ENCODE measurements around the gene TRMT112. TPM values are rescaled to one million over a fixed set of nuclear protein-coding genes. Genes with fewer than 3 reads are reported as not detected.

TRMT112 gene
- total RNA-seq, 1 donor from 2014 or later, result 93.1 TPM

DNA sequence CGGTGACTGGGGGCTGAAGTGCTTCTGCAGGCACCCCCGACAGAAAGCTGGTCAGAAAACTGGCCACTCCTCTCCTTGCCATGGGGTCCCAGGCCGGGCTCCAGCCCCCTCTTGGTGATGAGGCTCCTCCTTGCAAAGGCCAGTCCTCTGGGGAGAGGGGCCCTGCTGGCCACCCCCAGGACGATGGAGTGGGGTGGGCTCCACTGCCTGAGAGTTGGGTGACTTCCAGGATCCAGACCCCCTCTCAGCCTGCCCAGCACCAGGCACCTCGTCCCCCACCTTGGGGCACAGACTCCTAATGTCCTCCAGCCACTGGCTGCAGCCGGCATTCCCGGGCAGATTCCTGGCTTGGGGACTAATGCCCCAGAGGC is 41.2 kb upstream of the TRMT112 start:
- DNase-seq, result no peak
- peaks cover 6% of the 10 kb centered on the region for H3K4me1 Mint-ChIP-seq (ENCODE audit: low read depth, unreplicated experiment)
- peaks cover 2% of the 10 kb centered on the region for H3K9me3 Mint-ChIP-seq (ENCODE audit: unreplicated experiment)
- H3K4me3 Mint-ChIP-seq (ENCODE audit: unreplicated experiment), result no peak overlapping the region
- TF ChIP-seq, protein P1, sequence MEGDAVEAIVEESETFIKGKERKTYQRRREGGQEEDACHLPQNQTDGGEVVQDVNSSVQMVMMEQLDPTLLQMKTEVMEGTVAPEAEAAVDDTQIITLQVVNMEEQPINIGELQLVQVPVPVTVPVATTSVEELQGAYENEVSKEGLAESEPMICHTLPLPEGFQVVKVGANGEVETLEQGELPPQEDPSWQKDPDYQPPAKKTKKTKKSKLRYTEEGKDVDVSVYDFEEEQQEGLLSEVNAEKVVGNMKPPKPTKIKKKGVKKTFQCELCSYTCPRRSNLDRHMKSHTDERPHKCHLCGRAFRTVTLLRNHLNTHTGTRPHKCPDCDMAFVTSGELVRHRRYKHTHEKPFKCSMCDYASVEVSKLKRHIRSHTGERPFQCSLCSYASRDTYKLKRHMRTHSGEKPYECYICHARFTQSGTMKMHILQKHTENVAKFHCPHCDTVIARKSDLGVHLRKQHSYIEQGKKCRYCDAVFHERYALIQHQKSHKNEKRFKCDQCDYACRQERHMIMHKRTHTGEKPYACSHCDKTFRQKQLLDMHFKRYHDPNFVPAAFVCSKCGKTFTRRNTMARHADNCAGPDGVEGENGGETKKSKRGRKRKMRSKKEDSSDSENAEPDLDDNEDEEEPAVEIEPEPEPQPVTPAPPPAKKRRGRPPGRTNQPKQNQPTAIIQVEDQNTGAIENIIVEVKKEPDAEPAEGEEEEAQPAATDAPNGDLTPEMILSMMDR (IDR thresholded peaks at IDR 0.05; ENCODE audit: partially characterized antibody, unreplicated experiment), result no peak
- no peak overlapping the region for H3K27ac Mint-ChIP-seq (ENCODE audit: unreplicated experiment)
- no peaks in the 10 kb centered on the region for H3K36me3 Mint-ChIP-seq (ENCODE audit: unreplicated experiment)
- peaks cover 11% of the 10 kb centered on the region for H3K27me3 Mint-ChIP-seq (ENCODE audit: unreplicated experiment)

DNA sequence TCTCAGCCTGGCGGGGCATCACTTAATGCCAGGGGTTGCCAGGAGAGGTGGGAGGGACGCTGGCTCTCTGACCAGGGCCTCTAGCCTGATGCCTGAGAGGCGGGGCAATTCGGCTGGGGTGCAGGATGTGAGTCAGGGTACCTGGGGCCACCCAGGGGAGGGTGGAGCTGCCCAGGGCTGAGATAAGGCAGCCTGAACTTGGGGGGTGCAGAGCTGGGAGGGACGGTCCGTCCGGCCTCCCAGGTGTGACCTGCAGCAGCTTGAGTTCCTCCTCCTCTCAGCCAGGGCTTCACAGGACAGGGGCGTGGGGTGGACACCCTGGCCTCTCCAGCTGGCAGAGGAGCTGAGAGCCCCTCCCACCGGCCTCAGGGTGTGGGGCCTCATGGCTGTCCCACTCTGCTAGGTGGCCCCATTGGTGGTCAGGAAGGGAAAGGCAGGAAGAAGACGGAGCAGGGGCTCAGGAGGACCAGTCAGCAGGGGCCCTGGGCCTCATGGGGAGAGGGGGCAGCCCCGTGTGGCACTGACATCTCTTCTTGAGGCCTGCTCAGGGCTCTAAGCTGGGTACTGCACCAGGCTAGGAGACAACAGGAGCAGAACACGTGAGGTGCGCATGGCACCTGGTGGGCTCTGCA is 40.7 kb upstream of the TRMT112 start:
- Mint-ChIP-seq H3K4me3 (ENCODE audit: unreplicated experiment) (no peak overlapping the region), H3K27me3 (ENCODE audit: unreplicated experiment) (peaks cover 11% of the 10 kb centered on the region), H3K9me3 (ENCODE audit: unreplicated experiment) (peaks cover 2% of the 10 kb centered on the region), H3K36me3 (ENCODE audit: unreplicated experiment) (no peaks in the 10 kb centered on the region), H3K4me1 (ENCODE audit: low read depth, unreplicated experiment) (peaks cover 6% of the 10 kb centered on the region), H3K27ac (ENCODE audit: unreplicated experiment) (no peak overlapping the region)
- DNase-seq, result no peak
- TF ChIP-seq, protein P1 (IDR thresholded peaks at IDR 0.05; ENCODE audit: partially characterized antibody, unreplicated experiment), result no peak

DNA sequence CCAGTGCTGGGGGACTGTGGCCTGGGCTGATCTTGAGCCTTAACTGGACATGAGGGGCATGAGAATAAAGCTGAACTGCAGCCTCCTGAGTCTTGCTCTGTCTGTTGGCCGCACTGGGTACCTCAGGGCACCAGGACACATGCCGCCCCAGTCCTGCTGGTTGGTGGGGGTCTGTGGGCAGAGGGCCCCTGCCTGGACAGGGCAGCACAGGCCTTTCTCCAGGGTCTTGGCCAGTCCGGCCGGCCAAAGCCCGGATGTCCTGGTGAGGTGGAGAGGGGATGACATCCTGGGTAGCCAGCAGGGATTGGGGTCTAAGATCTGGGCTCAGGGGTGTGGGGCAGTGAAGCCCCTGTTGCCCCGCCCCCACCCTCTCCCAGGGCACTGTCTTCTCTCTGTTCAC is 40.1 kb upstream of the TRMT112 start:
- Mint-ChIP-seq H3K27ac (ENCODE audit: unreplicated experiment) (no peak overlapping the region), H3K27me3 (ENCODE audit: unreplicated experiment) (peaks cover 11% of the 10 kb centered on the region), H3K36me3 (ENCODE audit: unreplicated experiment) (no peaks in the 10 kb centered on the region), H3K4me3 (ENCODE audit: unreplicated experiment) (no peak overlapping the region), H3K9me3 (ENCODE audit: unreplicated experiment) (peaks cover 2% of the 10 kb centered on the region), H3K4me1 (ENCODE audit: low read depth, unreplicated experiment) (peaks cover 6% of the 10 kb centered on the region)
- TF ChIP-seq, protein P1 (IDR thresholded peaks at IDR 0.05; ENCODE audit: partially characterized antibody, unreplicated experiment), result no peak
- no peak for DNase-seq

DNA sequence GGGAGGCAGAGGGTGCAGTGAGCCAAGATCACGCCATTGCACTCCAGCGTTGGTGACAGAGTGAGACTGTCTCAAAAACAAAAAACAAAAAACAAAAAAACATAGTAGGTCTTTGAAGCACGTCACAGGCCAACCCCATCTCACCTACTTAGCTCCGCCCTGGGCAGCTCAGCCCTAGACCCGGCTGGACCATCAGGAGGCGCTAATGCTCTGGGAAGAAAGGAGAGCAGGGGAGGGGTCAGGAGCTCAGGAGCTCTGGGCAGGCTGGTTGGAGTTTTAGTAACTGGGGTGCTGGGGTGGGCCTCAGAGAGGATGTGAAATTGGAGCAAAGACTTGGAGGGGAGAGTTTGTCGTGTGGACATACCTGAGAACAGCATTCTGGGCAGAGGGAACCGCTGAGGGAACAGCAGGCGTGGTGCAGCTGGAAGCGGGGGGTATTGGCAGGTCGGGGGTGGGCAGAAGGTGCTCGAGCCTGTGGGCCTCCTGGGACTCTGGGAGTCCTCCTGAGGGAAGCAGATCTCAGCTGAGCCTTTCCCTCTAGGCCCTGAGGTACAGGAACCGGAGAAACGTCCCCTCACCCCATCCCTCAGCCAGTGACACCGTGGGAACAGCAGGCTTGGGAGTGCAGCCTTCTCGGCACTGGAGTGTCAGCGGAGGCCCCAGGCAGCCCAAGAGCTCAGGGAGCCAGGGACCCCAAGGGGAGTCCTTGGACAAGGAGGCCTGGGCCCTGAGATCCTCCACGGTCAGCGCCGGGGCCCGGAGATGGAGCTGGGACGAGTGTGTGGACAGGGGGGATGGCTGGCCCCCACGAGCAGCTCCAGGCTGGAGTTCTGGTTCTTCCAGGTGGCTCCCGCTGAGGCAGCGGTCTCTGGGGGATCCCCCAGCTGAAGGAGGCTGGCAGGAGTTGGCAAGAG is 39.4 kb upstream of the TRMT112 start:
- Mint-ChIP-seq H3K36me3 (ENCODE audit: unreplicated experiment) (no peaks in the 10 kb centered on the region), H3K9me3 (ENCODE audit: unreplicated experiment) (peaks cover 2% of the 10 kb centered on the region), H3K27me3 (ENCODE audit: unreplicated experiment) (peaks cover 11% of the 10 kb centered on the region), H3K27ac (ENCODE audit: unreplicated experiment) (no peak overlapping the region), H3K4me3 (ENCODE audit: unreplicated experiment) (peak overlapping the region; percentile 40), H3K4me1 (ENCODE audit: low read depth, unreplicated experiment) (peaks cover 6% of the 10 kb centered on the region)
- peak; percentile 85 for DNase-seq
- TF ChIP-seq, protein P1 (IDR thresholded peaks at IDR 0.05; ENCODE audit: partially characterized antibody, unreplicated experiment), result peak; percentile 33

Data from glutamatergic neuron (in vitro differentiated cells).